ENCODE measurements around the gene RPL27. TPM values are rescaled to one million over a fixed set of nuclear protein-coding genes. Genes with fewer than 3 reads are reported as not detected.

RPL27 gene
- total RNA-seq, 1 experiment from 2014 or later = 513 TPM

GRCh38 chr17:43042025-43042628, 43.9 kb downstream of the RPL27 start:
- no peak overlapping the region for H3K27ac ChIP-seq (ENCODE audit: low read length)
- DNase-seq (ENCODE audit: low read depth, low spot score) = no peak
- ChIA-PET POLR2A (interaction anchor here (0.6 kb wide), 1 partner anchor 9 kb away, joined by 5 read pairs; no protein-coding TSS in a partner anchor), CTCF (no interaction called here)
- in situ Hi-C loops (cut with HindIII; ENCODE audit: low pct_unique_long_range_greater_than_20kb, low sequenced_read_pairs) (no loop called here), intact Hi-C loops (cut with micrococcal nuclease; ENCODE audit: unreplicated experiment) (no loop called here)
- ATAC-seq = no peak
- H3K9me3 ChIP-seq (ENCODE audit: control insufficient read depth, insufficient read depth, low read depth, low read length) = no peaks in the 10 kb centered on the region
- no peak for TF ChIP-seq POLR2AphosphoS5 (IDR thresholded peaks at IDR 0.05; ENCODE audit: low read depth, low read length)
- no peak for TF ChIP-seq SIN3A (IDR thresholded peaks at IDR 0.05; ENCODE audit: borderline replicate concordance, insufficient read depth, low read depth, low read length)
- no peak for TF ChIP-seq CTCF (IDR thresholded peaks at IDR 0.05)
- no peak for TF ChIP-seq TCF7L2 (IDR thresholded peaks at IDR 0.05; ENCODE audit: low read depth, low read length)
- TF ChIP-seq REST (IDR thresholded peaks at IDR 0.05; ENCODE audit: insufficient read depth in 1 of 2, low read depth in 2 of 2, low read length in 1 of 2) = no peak
- no peaks in the 10 kb centered on the region for H3K36me3 ChIP-seq (ENCODE audit: control insufficient read depth, insufficient read depth, low read length)
- BruUV-seq (replicated peaks) = no TSS peak
- no peaks in the 10 kb centered on the region for H3K27me3 ChIP-seq (ENCODE audit: control insufficient read depth, insufficient read depth, low read length)
- no peaks in the 10 kb centered on the region for H3K4me1 ChIP-seq (ENCODE audit: control insufficient read depth, insufficient read depth, low read length)
- no peak overlapping the region for H3K4me3 ChIP-seq (ENCODE audit: low read depth in 2 of 2, low read length in 2 of 2)

GRCh38 chr17:43043307-43043706, 45.1 kb downstream of the RPL27 start:
- no peak overlapping the region for H3K4me3 ChIP-seq (ENCODE audit: low read depth in 2 of 2, low read length in 2 of 2)
- BruUV-seq (replicated peaks) = no TSS peak
- intact Hi-C loops (cut with micrococcal nuclease; ENCODE audit: unreplicated experiment) = no loop called here
- no peaks in the 10 kb centered on the region for H3K9me3 ChIP-seq (ENCODE audit: control insufficient read depth, insufficient read depth, low read depth, low read length)
- no peaks in the 10 kb centered on the region for H3K4me1 ChIP-seq (ENCODE audit: control insufficient read depth, insufficient read depth, low read length)
- in situ Hi-C loops (cut with HindIII; ENCODE audit: low pct_unique_long_range_greater_than_20kb, low sequenced_read_pairs) = no loop called here
- H3K36me3 ChIP-seq (ENCODE audit: control insufficient read depth, insufficient read depth, low read length) = no peaks in the 10 kb centered on the region
- no peak overlapping the region for H3K27ac ChIP-seq (ENCODE audit: low read length)
- TF ChIP-seq SIN3A (IDR thresholded peaks at IDR 0.05; ENCODE audit: borderline replicate concordance, insufficient read depth, low read depth, low read length) (no peak), REST (IDR thresholded peaks at IDR 0.05; ENCODE audit: insufficient read depth in 1 of 2, low read depth in 2 of 2, low read length in 1 of 2) (no peak), CTCF (IDR thresholded peaks at IDR 0.05) (no peak), TCF7L2 (IDR thresholded peaks at IDR 0.05; ENCODE audit: low read depth, low read length) (no peak), POLR2AphosphoS5 (IDR thresholded peaks at IDR 0.05; ENCODE audit: low read depth, low read length) (no peak)
- DNase-seq (ENCODE audit: low read depth, low spot score) (no peak), ATAC-seq (no peak)
- H3K27me3 ChIP-seq (ENCODE audit: control insufficient read depth, insufficient read depth, low read length) = no peaks in the 10 kb centered on the region
- POLR2A ChIA-PET = no interaction called here
- CTCF ChIA-PET = no interaction called here
